SK-N-MC (cell line): ENCODE data around the gene MAGEF1.

Experiments
- EZH2 ChIP-seq: fragments of 200-600 bp; sonication (generic); IDR thresholded peaks from one replicate; pipeline ENCODE4 v1.6.1; 2017; ENCODE audit warnings: antibody characterized with exemption
- POLR2AphosphoS5 ChIP-seq: IDR thresholded peaks from 2 replicates; pipeline ENCODE4 v1.6.1; 2012; ENCODE audit warnings: mild to moderate bottlenecking, low read depth, low read length, borderline replicate concordance

DNA sequence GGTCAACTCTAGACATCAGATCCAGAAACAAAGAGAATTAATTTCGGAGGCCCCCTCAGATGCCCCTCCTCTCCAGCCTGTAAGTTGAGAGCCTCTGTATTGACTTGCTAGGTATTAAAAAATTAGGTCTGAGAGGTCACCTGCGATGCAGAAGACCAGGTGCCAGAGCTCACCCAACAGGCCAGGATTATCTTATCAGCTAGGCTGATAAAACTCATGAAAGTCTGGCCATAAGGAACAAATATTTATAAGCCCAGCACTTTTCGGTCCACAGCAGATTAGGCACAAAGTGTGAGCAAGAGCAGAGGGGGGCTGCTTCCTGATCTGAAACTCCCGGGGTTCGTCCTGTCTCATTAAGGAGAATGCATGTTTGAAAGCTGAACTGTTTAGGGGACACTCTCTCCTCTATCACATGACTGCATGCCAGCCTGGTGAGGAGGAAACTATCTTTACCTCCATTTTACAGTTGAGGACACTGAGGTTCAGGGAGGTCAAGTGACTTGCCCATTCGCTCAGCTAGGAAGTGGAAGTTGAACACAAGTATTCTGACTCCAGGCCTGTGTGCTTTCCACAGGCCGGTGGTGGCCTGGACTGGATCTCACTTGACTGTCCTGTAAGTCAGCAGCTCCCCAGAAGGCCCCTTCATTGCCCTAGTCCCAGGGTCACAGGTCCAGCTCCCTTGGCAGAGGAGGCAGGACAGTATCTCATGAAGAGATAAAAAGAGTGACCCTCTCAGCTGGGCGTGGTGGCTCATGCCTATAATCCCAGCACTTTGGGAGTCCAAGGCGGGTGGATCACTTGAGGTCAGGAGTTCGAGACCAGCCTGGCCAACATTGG is 39.6 kb upstream of the MAGEF1 start:
- TF ChIP-seq EZH2 (no peak), POLR2AphosphoS5 (no peak)
